HepG2 (cell line): Measurements from ENCODE around the gene NBR1. TPM values are rescaled to one million over a fixed set of nuclear protein-coding genes. Genes with fewer than 3 reads are reported as not detected.
A peak's percentile ranks its signal among the peaks of the same experiment; 100 is the strongest.

Experiments
- ATAC-seq: fragments of 200-7000 bp; cut with Tn5 transposase; 3 replicates; pipeline ENCODE4 v1.9.1; 2020; ENCODE audit warnings: mild to moderate bottlenecking, moderate library complexity
- BruUV-seq: library from RNA; stranded (reverse); fragments of 400-500 nt; replicated peaks from 2 replicates; lab custom pipeline; 2021; lab: Mats Ljungman, UMichigan
- CTCF ChIA-PET: fragments of 300-600 bp; formaldehyde crosslinking; extraction: SDS; loops from one replicate; lab custom pipeline; 2021; ENCODE audit warnings: low total read pairs, inconsistent platforms, low intra/inter-chr PET ratio; lab: Yijun Ruan, JAX
- POLR2A ChIA-PET: fragments of 350-600 bp; sonication (Branson Sonifier 250); formaldehyde crosslinking; loops from one replicate; lab custom pipeline; 2020; ENCODE audit warnings: antibody characterized with exemption, inconsistent platforms; lab: Yijun Ruan, JAX
- DNase-seq: peaks from one replicate; pipeline ENCODE4 v3.0.0-alpha.2; 2015; ENCODE audit warnings: low spot score
- FAIRE-seq: peaks from 3 replicates; lab custom pipeline; 2011; peaks lifted over from hg19 to GRCh38; lab: Jason Lieb, UNC
- H2AFZ ChIP-seq: one replicate; pipeline ENCODE4 v1.6.1; 2011; ENCODE audit warnings: low read length, inconsistent platforms
- H3K27ac ChIP-seq: fragments of 300-600 bp; 3 replicates; pipeline ENCODE4 v1.8.0; 2011; ENCODE audit warnings: mixed run types, mild to moderate bottlenecking, mixed read lengths, low read length, inconsistent platforms; ENCODE audit not compliant: insufficient read depth; ENCODE audit errors: extremely low read length
- H3K27me3 ChIP-seq, 2 experiments: fragments of 200-600 bp in 1 of 2; 2 replicates in 1 of 2; 3 replicates in 1 of 2; pipeline versions ENCODE4 v1.6.0 to v1.8.0; 2011; ENCODE audit warnings: low read length in 2 of 2, mild to moderate bottlenecking in 2 of 2, moderate library complexity in 2 of 2, inconsistent platforms in 1 of 2; ENCODE audit not compliant: insufficient read depth in 2 of 2, control insufficient read depth in 1 of 2
- H3K36me3 ChIP-seq, 2 experiments: fragments of 200-600 bp in 1 of 2; replicated peaks in 1 of 2; 2 replicates in 1 of 2; 3 replicates in 1 of 2; pipeline versions ENCODE4 v1.5.1 to v1.8.0; 2011; ENCODE audit warnings: low read length in 2 of 2, inconsistent platforms in 1 of 2; ENCODE audit not compliant: insufficient read depth in 2 of 2, control insufficient read depth in 1 of 2
- H3K4me1 ChIP-seq: 2 replicates; pipeline ENCODE4 v1.5.1; 2012; ENCODE audit warnings: low read length, inconsistent platforms; ENCODE audit not compliant: insufficient read depth
- H3K4me2 ChIP-seq: 2 replicates; pipeline ENCODE4 v1.6.0; 2011; ENCODE audit warnings: low read depth, low read length, inconsistent platforms
- H3K4me3 ChIP-seq, 3 experiments: fragments of 200-600 bp in 1 of 3; sonication (generic), shearing (Covaris generic) in 1 of 3; replicated peaks in 1 of 3; 2 replicates each; pipeline ENCODE4 v1.5.1; 2011 to 2016; ENCODE audit warnings: low read length in 3 of 3, inconsistent platforms in 2 of 3, low read depth in 2 of 3, mild to moderate bottlenecking in 2 of 3, control low read depth in 1 of 3, mixed read lengths in 1 of 3; ENCODE audit not compliant: insufficient read depth in 1 of 3
- H3K79me2 ChIP-seq: one replicate; pipeline ENCODE4 v1.6.1; 2011; ENCODE audit warnings: low read length, inconsistent platforms; ENCODE audit not compliant: insufficient read depth
- H3K9ac ChIP-seq: 2 replicates; pipeline ENCODE4 v1.6.0; 2011; ENCODE audit warnings: mild to moderate bottlenecking, low read depth, low read length, inconsistent platforms; ENCODE audit not compliant: insufficient read depth
- H3K9me3 ChIP-seq: 2 replicates; pipeline ENCODE4 v1.5.1; 2012; ENCODE audit warnings: mild to moderate bottlenecking, low read length
- H4K20me1 ChIP-seq: 2 replicates; pipeline ENCODE4 v1.6.0; 2011; ENCODE audit warnings: inconsistent platforms, mild to moderate bottlenecking, low read length, moderate library complexity; ENCODE audit not compliant: insufficient read depth
- IKZF5 ChIP-seq: IDR thresholded peaks from 2 replicates; pipeline ENCODE4 v1.6.1; 2018; ENCODE audit warnings: missing genetic modification reagents, mild to moderate bottlenecking, missing compliant biosample characterization
- KDM6A ChIP-seq: IDR thresholded peaks from 2 replicates; pipeline ENCODE4 v1.6.1; 2016; ENCODE audit warnings: low read depth
- NR2F2 ChIP-seq: IDR thresholded peaks from 2 replicates; pipeline ENCODE4 v1.6.1; 2012; ENCODE audit warnings: low read depth, inconsistent platforms, borderline replicate concordance
- RNF2 ChIP-seq: fragments of 450-650 bp; conservative IDR thresholded peaks from 2 replicates; pipeline ENCODE4 v1.6.1; 2016; ENCODE audit warnings: low read depth
- SNAI1 ChIP-seq: sonication (generic); formaldehyde crosslinking; IDR thresholded peaks from 2 replicates; pipeline ENCODE4 v1.5.0; 2020; ENCODE audit warnings: mild to moderate bottlenecking, missing genetic modification reagents, borderline replicate concordance
- ZBTB21 ChIP-seq: sonication (generic); formaldehyde crosslinking; IDR thresholded peaks from 2 replicates; pipeline ENCODE4 v1.4.0; 2020; ENCODE audit warnings: missing genetic modification reagents
- ZBTB42 ChIP-seq: sonication (generic); formaldehyde crosslinking; IDR thresholded peaks from 2 replicates; pipeline ENCODE4 v1.5.0; 2020; ENCODE audit warnings: mild to moderate bottlenecking, missing genetic modification reagents
- ZMAT3 ChIP-seq: sonication (generic); formaldehyde crosslinking; conservative IDR thresholded peaks from 2 replicates; pipeline ENCODE4 v1.7.0; 2021; ENCODE audit warnings: missing genetic modification reagents
- ZNF10 ChIP-seq: sonication (generic); formaldehyde crosslinking; IDR thresholded peaks from 2 replicates; pipeline ENCODE4 v1.4.0; 2020; ENCODE audit warnings: mild to moderate bottlenecking, low read depth, missing genetic modification reagents, borderline replicate concordance
- ZNF232 ChIP-seq: sonication (generic); formaldehyde crosslinking; IDR thresholded peaks from 2 replicates; pipeline ENCODE4 v1.4.0; 2020; ENCODE audit warnings: missing genetic modification reagents, borderline replicate concordance
- ZNF350 ChIP-seq: sonication (generic); formaldehyde crosslinking; IDR thresholded peaks from 2 replicates; pipeline ENCODE4 v1.4.0; 2020; ENCODE audit warnings: mild to moderate bottlenecking, low read depth, missing genetic modification reagents, borderline replicate concordance
- ZNF646 ChIP-seq: sonication (generic); formaldehyde crosslinking; IDR thresholded peaks from 2 replicates; pipeline ENCODE4 v1.9.0; 2021; ENCODE audit warnings: mild to moderate bottlenecking, missing genetic modification reagents
- ZSCAN31 ChIP-seq: sonication (generic); formaldehyde crosslinking; IDR thresholded peaks from 2 replicates; pipeline ENCODE4 v1.5.0; 2020; ENCODE audit warnings: low read depth, mild to moderate bottlenecking, missing genetic modification reagents
- WGBS: methylation state at CpG from one replicate; pipeline ENCODE4 v1.1.6; 2017; ENCODE audit warnings: low lambda C conversion rate; 5-methylcytosine and 5-hydroxymethylcytosine counted together
- in situ Hi-C: cut with HindIII; loops from 2 replicates; pipeline ENCODE4 v1.10.0; 2017; ENCODE audit warnings: low pct_unique_long_range_greater_than_20kb; ENCODE audit not compliant: extremely low pct_ligation_motif_present
- intact Hi-C: fragments of 100-400 bp; cut with micrococcal nuclease; formaldehyde crosslinking; loops from one replicate; pipeline ENCODE4 v1.10.0; 2022; ENCODE audit not compliant: unreplicated experiment
- polyA plus RNA-seq, 8 experiments: library from polyadenylated mRNA; depleted of rRNA in 3 of 8; stranded (reverse) in 7 of 8; unstranded in 1 of 8; fragments of >200 nt; fragmentation: Illumina TruSeq in 4 of 8; extraction: Trizol in 4 of 8; gene quantifications; 2 replicates each; pipeline versions ENCODE4 v1.2.1 to v1.2.3, GENCODE V29; 2011 to 2016; ENCODE audit warnings: low read depth in 4 of 8, missing spikeins in 1 of 8, mixed read lengths in 1 of 8; ENCODE audit not compliant: insufficient read depth in 1 of 8
- total RNA-seq, 5 experiments: library from RNA; depleted of rRNA; stranded (reverse); fragments of >200 nt; fragmentation: Illumina TruSeq; extraction: Trizol; gene quantifications; 2 replicates each; pipeline ENCODE4 v1.2.3, GENCODE V29; 2016; ENCODE audit warnings: low read depth in 1 of 5
- TF ChIP-seq, protein P1 (sequence below): sonication (generic); formaldehyde crosslinking; IDR thresholded peaks from 2 replicates; pipeline ENCODE4 v1.4.0; 2020; ENCODE audit warnings: mild to moderate bottlenecking, missing genetic modification reagents

NBR1 gene
- total and polyA plus RNA-seq, 2 of the 13 experiments (the other 11 are each of a cell fraction or from before 2014, with no cell fraction given): 51.7 to 121 TPM

DNA sequence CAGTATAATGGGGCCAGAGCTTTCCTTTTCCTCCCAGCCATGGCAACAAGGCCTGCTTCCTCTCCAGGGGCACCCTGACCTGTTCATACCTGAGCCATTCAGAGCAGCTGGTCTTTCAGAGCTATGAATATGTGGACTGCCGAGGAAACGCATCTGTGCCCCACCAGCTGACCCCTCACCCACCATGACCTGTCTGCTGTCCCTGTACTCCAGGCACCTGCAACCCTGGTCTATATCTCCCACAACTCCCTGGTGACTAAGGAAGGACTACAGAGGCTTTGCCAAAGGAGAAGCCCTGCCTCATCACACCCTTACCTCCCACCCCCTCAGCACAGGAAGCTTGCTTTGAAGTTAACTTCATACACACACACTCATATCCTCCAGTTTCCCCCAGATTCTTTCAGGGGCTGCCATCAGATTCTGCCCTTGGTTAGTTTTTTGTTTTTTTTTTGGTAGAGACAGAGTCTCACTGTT lies 46.6 kb downstream of the NBR1 start:
- no peak for DNase-seq
- Histone ChIP-seq H3K79me2 (peaks cover 14% of the 10 kb centered on the region), H2AFZ (no peak overlapping the region), H4K20me1 (no peaks in the 10 kb centered on the region), H3K27ac (peak overlapping the region; percentile 94), H3K27me3 (no peaks in the 10 kb centered on the region), H3K4me2 (peak overlapping the region; percentile 40), H3K36me3 (peaks cover 11 to 44% of the 10 kb centered on the region in 2 experiments), H3K4me1 (peaks cover 70% of the 10 kb centered on the region), H3K9me3 (no peaks in the 10 kb centered on the region), H3K9ac (peak overlapping the region; percentile 67), H3K4me3 (no peak overlapping the region)
- intact Hi-C loops: loop anchor here (2.0 kb wide), 1 partner anchor 47 kb away; the partner anchor contains the start of gene NBR1
- ChIA-PET CTCF (no interaction called here), POLR2A (interaction anchor here (0.7 to 7.6 kb wide), 21 partner anchors 8 to 219 kb away, joined by 3 to 177 read pairs (median 11); partner anchors contain the start of genes NBR1, RPL27 and VAT1)
- no TSS peak for BruUV-seq
- no peak for FAIRE-seq
- in situ Hi-C loops: no loop called here
- peak; percentile 3; the same call in 2 of the 3 replicates for ATAC-seq
- 92% methylated on average over 2 of the region's 2 CpGs for WGBS
- TF ChIP-seq KDM6A (CRISPR knock-in tag): no peak
- TF ChIP-seq ZBTB42: peak; percentile 35
- no peak for TF ChIP-seq RNF2
- no peak for TF ChIP-seq ZNF232 (CRISPR knock-in tag)
- no peak for TF ChIP-seq ZNF10 (CRISPR knock-in tag)
- TF ChIP-seq, protein P1, sequence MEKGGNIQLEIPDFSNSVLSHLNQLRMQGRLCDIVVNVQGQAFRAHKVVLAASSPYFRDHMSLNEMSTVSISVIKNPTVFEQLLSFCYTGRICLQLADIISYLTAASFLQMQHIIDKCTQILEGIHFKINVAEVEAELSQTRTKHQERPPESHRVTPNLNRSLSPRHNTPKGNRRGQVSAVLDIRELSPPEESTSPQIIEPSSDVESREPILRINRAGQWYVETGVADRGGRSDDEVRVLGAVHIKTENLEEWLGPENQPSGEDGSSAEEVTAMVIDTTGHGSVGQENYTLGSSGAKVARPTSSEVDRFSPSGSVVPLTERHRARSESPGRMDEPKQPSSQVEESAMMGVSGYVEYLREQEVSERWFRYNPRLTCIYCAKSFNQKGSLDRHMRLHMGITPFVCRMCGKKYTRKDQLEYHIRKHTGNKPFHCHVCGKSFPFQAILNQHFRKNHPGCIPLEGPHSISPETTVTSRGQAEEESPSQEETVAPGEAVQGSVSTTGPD (CRISPR knock-in tag): no peak
- no peak for TF ChIP-seq ZNF646 (CRISPR knock-in tag)
- TF ChIP-seq IKZF5 (CRISPR knock-in tag): no peak
- no peak for TF ChIP-seq ZBTB21 (CRISPR knock-in tag)
- TF ChIP-seq ZMAT3: no peak
- TF ChIP-seq NR2F2: no peak
- no peak for TF ChIP-seq ZSCAN31 (CRISPR knock-in tag)
- TF ChIP-seq SNAI1 (CRISPR knock-in tag): no peak
- 0 out of 2 replicates have a peak, but pooled peaks have one; percentile 0 for TF ChIP-seq ZNF350 (CRISPR knock-in tag)
